Fibroblast of mammary gland (primary cell): Measurements from ENCODE around the gene CCSAP.
"Not testable (repeated sequence)": the region's sequence is repeated elsewhere in the genome, so short reads cannot be mapped to it uniquely, and the experiment has no call there.

Experiments used
- DNase-seq: peaks from one replicate; pipeline ENCODE4 v3.0.0-alpha.2; 2010; ENCODE audit warnings: low read depth
- H3K4me3 ChIP-seq: 2 replicates; pipeline ENCODE4 v1.5.1; 2011; ENCODE audit warnings: low read depth, mild to moderate bottlenecking, low read length, moderate library complexity; ENCODE audit not compliant: control insufficient read depth
- CTCF ChIP-seq: conservative IDR thresholded peaks from 2 replicates; pipeline ENCODE4 v1.5.1; 2011; ENCODE audit warnings: low read depth, low read length, inconsistent platforms; ENCODE audit not compliant: control insufficient read depth, insufficient read depth

CCSAP gene

GRCh38 chr1:229383188-229383587 is 40.3 kb upstream of the CCSAP start:
- no peak for TF ChIP-seq CTCF
- H3K4me3 ChIP-seq, result no peak overlapping the region
- DNase-seq, result no peak

- H3K4me3 ChIP-seq, result no peak overlapping the region
- TF ChIP-seq CTCF, result no peak
- DNase-seq, result no peak
Measured at GRCh38 chr1:229381234-229381633, 38.4 kb upstream of the CCSAP start.

- no peak for DNase-seq
- no peak overlapping the region for H3K4me3 ChIP-seq
- no peak for TF ChIP-seq CTCF
Measured at GRCh38 chr1:229380536-229381160, 37.8 kb upstream of the CCSAP start.

- no peak overlapping the region for H3K4me3 ChIP-seq
- no peak for TF ChIP-seq CTCF
- DNase-seq, result peak; percentile 11
Measured at GRCh38 chr1:229379846-229380245, 37.0 kb upstream of the CCSAP start.

GRCh38 chr1:229378586-229379367 is 35.9 kb upstream of the CCSAP start:
- peak; percentile 16 for DNase-seq
- no peak overlapping the region for H3K4me3 ChIP-seq
- TF ChIP-seq CTCF, result no peak

- H3K4me3 ChIP-seq, DNase-seq: not testable (repeated sequence)
Measured at GRCh38 chr1:229378035-229378434, 35.2 kb upstream of the CCSAP start.

- DNase-seq, result no peak
- no peak overlapping the region for H3K4me3 ChIP-seq
- no peak for TF ChIP-seq CTCF
Measured at GRCh38 chr1:229377429-229377828, 34.6 kb upstream of the CCSAP start.
